Epidermal melanocyte (primary cell): ENCODE results near the gene PBX1.

Source experiments
- DNase-seq: peaks from one replicate; pipeline ENCODE4 v3.0.0; 2011; ENCODE audit warnings: low spot score; ENCODE audit not compliant: insufficient read length

Gene PBX1

GRCh38 chr1:164863056-164863455 is 304.1 kb downstream of the PBX1 start:
- DNase-seq: no peak

GRCh38 chr1:164864161-164864560 is 305.2 kb downstream of the PBX1 start:
- no peak for DNase-seq

DNA sequence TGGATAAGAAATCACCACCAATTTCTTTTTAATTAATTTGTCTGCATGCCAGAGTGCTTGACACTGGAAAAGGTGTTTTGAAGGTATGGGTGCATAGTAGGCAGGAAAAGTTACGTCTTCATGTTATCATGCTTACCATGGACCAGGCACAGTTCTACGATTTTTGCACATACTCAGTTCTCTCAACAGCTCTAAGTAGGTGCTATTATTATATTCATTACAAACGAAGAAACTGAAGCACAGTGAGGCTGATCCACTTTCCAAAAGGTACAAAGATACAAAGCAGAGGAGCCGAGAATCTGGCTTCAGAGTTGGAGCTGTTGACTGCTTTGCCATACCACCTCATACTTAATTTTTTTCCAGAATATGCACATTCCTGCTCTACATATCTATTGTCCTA is 306.4 kb downstream of the PBX1 start:
- DNase-seq: no peak

- DNase-seq: no peak
These were observed 308.6 kb downstream of the PBX1 start for GRCh38 chr1:164867590-164867989.

DNA sequence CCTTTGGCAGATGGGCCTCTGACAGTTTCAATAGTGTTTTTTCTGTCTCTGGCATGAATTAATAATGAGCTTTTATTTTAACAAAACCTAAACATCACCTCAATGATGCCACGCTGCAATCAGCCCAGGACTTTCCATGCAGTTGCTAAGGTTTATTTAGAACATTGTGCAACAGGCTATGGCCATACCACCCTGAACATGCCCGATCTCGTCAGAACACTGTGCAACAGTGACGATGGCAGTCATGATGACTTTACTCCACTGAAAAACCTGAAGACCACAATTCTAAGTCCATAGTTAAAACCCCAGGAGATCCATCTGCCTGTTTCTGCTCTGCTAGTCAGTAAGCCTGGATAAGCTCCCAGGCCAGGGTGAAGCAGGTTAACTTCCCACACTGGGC is 310.0 kb downstream of the PBX1 start:
- no peak for DNase-seq

DNA sequence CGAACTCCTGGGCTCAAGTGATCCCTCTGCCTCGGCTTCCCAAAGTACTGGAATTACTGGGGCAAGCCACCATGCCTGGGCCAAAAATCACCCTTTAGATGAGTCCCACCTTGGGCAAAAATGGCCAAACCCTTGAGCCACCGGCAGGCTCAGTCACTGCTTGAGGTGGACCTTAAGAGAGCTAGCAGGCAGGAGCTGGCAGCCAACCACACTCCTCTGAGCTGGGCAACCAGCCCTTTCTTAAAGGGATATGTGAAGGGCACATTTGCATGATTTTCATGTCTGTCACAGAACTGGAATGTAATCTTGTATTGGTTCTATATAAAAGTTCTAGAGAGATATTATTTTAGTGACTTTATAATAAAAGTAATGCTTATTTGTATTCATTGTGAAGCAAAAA is 316.5 kb downstream of the PBX1 start:
- no peak for DNase-seq

DNA sequence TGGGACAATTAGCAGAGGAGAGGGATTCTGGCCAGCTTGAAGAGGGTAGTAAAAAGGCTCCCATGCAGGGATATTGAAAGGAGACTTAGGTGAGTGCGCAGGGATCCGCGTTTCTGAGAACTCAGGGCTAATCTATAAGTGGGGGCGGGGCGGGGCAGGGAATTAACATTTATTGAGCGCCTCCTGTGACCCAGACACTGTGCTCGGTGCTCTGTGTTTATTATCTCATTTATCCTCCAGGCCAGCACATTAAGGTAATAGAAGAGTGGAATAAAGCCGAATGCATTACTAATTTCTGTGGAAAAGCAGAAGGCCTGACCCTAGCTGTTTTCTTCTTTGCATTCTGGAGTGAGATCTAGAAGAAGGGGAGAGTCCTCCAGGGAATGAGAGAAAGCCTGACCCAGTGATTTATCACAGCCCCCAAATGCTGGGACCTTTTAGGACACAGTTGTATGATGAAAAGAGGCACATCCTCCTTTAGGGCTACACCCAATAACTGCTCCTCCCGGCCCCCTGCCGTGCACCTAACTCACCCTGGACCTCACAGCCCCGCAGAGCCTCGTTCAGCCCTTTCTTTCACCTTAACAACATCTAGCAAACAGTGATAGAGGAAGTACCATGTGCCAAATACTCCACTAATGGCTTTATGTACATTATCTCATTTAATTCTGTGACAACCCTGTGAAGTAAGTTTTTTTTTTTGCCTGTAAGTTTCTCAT is 317.6 kb downstream of the PBX1 start:
- no peak for DNase-seq

DNA sequence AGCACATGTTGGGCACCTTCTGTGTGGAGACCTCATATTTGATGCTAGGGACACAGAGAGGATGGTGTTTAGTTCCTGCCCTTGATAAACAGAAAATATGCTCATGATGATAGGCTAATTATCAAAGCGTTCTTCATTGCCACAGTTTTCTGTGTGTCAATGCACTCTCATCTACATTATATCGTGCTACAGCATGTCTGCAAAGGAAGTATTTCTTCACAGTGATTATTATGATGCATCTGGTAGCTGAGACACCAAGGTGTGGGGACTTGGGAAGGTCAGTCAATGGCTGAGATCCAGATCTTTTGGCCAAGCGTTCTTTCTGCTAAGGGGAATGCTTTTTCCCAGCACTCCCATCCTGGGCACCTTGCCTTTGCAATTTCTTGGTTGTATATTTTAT is 321.2 kb downstream of the PBX1 start:
- DNase-seq: no peak

GRCh38 chr1:164880644-164881043 is 321.7 kb downstream of the PBX1 start:
- no peak for DNase-seq

DNA sequence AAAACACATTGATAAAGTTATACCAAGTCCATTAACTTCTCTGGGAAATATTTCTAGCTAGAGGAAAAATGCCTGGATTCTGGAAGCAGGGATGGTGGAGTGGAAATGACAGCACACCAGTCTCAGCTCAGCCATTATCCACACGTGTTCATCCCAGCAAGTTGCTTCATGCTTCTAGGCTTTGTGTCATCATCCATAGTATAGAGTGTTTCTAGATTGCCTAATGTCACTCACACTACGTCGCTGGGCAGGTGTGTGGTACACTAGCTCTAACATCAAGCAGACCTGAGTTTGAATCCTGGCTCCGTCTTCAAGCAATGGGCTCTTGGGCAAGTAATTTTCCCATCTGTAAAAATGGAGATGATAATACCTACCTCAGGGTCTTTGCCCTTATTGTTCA is 326.3 kb downstream of the PBX1 start:
- DNase-seq: no peak

DNA sequence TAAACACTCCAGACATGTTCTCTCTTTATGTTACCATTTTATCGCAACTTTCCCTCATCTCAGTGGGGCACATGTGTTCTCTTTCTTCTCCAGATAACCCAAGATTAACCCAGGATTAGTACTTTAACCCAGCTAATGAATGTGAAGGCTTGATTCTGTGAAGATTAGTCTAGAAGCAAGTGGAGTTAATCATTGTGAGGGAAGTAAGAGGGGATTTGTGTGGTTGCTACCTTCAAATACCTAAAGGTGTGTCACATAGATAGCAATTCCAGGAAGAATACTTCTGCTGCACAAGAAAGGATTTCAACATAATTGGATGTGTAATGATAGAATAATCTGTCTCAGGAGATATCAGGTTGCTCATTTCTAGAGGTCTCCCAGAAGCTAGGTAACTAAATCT is 327.1 kb downstream of the PBX1 start:
- no peak for DNase-seq

DNA sequence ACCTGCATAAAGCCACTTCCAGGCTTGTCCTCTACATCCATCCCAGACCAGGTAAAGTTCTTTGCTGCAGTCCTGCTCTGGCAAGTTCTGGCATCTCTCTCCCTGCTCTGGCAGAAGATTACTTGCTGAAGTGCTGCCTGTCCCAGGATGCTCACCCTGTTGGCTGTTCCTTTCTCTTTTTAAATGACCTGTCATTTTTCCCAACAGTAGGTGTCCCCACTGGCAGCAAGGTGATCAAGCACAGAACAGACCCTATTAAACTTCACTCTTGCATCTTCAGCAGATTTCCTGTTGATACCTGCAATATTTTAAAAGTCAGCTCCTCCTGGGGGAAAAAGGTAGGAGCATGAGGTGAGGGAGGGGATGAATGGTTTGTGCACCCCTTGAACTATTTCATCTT is 332.6 kb downstream of the PBX1 start:
- no peak for DNase-seq

DNA sequence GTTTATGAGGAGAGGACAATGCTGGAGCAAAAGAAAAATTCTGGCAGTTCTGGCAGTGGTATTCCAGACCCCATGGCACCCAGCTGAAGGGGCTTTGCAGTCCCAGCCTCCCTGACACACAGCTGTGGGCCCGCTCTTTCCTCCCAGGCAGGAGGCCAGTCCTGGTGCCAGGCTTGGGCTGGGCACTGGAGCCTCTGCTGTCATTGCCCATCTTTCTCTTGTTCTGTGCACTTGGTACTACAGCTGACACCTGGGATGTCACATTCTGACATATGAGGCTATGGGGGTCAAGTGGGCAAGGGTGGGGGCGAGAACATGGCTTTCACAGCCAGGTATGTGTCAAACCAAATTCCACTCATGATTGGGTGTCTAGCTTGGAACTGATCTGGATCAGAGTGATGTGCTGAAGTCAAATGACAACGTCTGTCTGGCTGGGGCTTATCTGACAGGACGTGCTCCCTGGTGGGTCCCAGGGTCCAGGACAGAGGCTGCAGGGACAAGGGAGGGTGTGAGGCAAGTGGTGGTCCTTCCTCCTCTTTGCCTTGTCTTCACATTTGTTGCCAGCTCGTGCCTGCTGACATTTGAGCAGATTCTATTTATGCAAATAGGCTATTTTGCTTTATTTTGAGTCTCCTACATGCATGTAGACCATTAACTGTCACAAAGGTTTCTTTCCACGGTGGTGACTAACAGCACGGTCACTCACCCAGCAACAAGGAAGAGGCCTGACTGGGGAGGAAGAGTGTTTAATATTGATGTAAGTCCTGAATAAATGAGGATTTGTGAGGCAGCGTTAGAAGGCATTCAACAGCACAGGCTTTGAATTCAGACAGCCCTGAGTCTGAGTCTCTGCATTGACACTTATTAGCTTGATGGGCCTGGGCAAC is 336.3 kb downstream of the PBX1 start:
- DNase-seq: no peak

GRCh38 chr1:164901031-164901430 is 342.0 kb downstream of the PBX1 start:
- no peak for DNase-seq
